ENCODE measurements around the gene TMEM147. TPM values are rescaled to one million over a fixed set of nuclear protein-coding genes. Genes with fewer than 3 reads are reported as not detected.

The TMEM147 gene
- total and polyA plus RNA-seq, 2 donors (not counting 3 experiments of a cell fraction or from before 2014, with no cell fraction given): 75.8 to 214 TPM

GRCh38 chr19:35565016-35565856, 19.8 kb downstream of the TMEM147 start:
- Histone ChIP-seq H3K79me2 (ENCODE audit: control insufficient read depth, insufficient read depth, low read length) (no peaks in the 10 kb centered on the region), H3K9me1 (replicated peaks; ENCODE audit: control insufficient read depth, extremely low read depth, insufficient read depth, low read length) (no peaks in the 10 kb centered on the region), H3K9ac (replicated peaks; ENCODE audit: extremely low read depth, insufficient read depth, low read length) (no peak overlapping the region), H3K4me1 (ENCODE audit: control insufficient read depth, extremely low read depth, insufficient read depth, low read length) (no peaks in the 10 kb centered on the region), H3K9me3 (replicated peaks; ENCODE audit: control insufficient read depth, insufficient read depth, low read length) (no peaks in the 10 kb centered on the region), H3K27ac (ENCODE audit: insufficient read depth, low read depth, low read length) (no peak overlapping the region), H3K4me2 (ENCODE audit: insufficient read depth, low read length) (no peak overlapping the region), H3K4me3 (replicated peaks in 1 of 3; ENCODE audit: insufficient read depth in 1 of 3, low read depth in 1 of 3, low read length in 3 of 3) (no peak overlapping the region), H3K36me3 (ENCODE audit: control insufficient read depth in 2 of 2, extremely low read depth in 1 of 2, insufficient read depth in 2 of 2, low read length in 2 of 2) (no peaks in the 10 kb centered on the region), H2AFZ (ENCODE audit: low read depth, low read length) (no peak overlapping the region), H4K20me1 (replicated peaks; ENCODE audit: control insufficient read depth, extremely low read depth, insufficient read depth, low read length) (no peaks in the 10 kb centered on the region), H3K27me3 (ENCODE audit: control insufficient read depth in 2 of 2, insufficient read depth in 2 of 2, low read length in 2 of 2) (no peaks in the 10 kb centered on the region)
- TF ChIP-seq POLR2A (IDR thresholded peaks at IDR 0.05; ENCODE audit: low read depth, low read length): no peak
- TF ChIP-seq FOS (IDR thresholded peaks at IDR 0.05; ENCODE audit: borderline replicate concordance, insufficient read depth, low read length): no peak
- no peak for TF ChIP-seq EZH2 (IDR thresholded peaks at IDR 0.05; ENCODE audit: borderline replicate concordance, low read depth, low read length, severe bottlenecking)
- no peak for TF ChIP-seq CTCF (IDR thresholded peaks at IDR 0.05; ENCODE audit: extremely low read depth in 1 of 2, insufficient read depth in 1 of 2, low read depth in 1 of 2, low read length in 2 of 2)
- no peak for TF ChIP-seq GATA2 (IDR thresholded peaks at IDR 0.05; ENCODE audit: insufficient read depth, insufficient read length, low read depth, low read length)
- no peak for TF ChIP-seq MYC (IDR thresholded peaks at IDR 0.05; ENCODE audit: low read depth, low read length)
- no peak for TF ChIP-seq MAX (IDR thresholded peaks at IDR 0.05; ENCODE audit: insufficient read depth, insufficient read length)
- TF ChIP-seq POLR2AphosphoS5 (IDR thresholded peaks at IDR 0.05; ENCODE audit: insufficient read depth, low read depth, low read length): no peak
- no peak for TF ChIP-seq JUN (IDR thresholded peaks at IDR 0.05; ENCODE audit: borderline replicate concordance, insufficient read depth, insufficient read length, low read depth)
- FAIRE-seq (no peak), DNase-seq (ENCODE audit: low read depth, low spot score) (no peak)
- dilution Hi-C loops (cut with MboI; ENCODE audit: extremely low pct_ligation_motif_present, low sequenced_read_pairs): no loop called here
- ChIA-PET POLR2A (no interaction called here), CTCF (no interaction called here)
- intact Hi-C loops (cut with micrococcal nuclease): no loop called here
- no TSS peak for BruUV-seq (replicated peaks)
